Erythroblast (primary cell): ENCODE results near the gene TSPAN2.

Source experiments
- DNase-seq, 2 experiments: peaks; one replicate each; lab custom pipeline; 2025; lab: John Stamatoyannopoulos, UW
- GATA1 ChIP-seq: IDR thresholded peaks from 2 replicates; pipeline ENCODE4 v1.6.1; 2011; ENCODE audit warnings: low read depth, mild to moderate bottlenecking, control low read depth, low read length, moderate library complexity
- POLR2A ChIP-seq: IDR thresholded peaks from 2 replicates; pipeline ENCODE4 v1.6.1; 2011; ENCODE audit warnings: mild to moderate bottlenecking, low read length

Gene TSPAN2

GRCh38 chr1:115098979-115099692, 9.8 kb upstream of the TSPAN2 start:
- TF ChIP-seq POLR2A: no peak
- no peak for TF ChIP-seq GATA1
- DNase-seq: peak; percentile 47 to 72

DNA sequence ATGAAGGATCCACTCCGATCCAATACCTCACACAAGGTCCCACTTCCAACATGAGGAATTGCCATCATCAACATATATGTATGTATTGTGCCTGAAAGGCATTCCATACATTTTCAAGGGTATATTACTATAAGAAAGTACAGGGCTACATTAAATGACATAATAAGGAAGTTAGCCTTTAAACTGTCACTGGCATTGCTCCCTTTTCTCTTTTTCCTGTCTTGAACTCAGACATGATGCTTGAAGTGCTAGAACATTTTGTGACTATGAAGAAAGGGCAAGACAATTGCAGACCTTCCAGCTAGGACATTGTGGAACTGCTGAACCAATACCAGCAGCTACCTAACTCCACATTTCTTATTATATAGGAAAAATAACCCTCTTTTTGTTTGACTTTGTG, 2.9 kb upstream of the TSPAN2 start:
- TF ChIP-seq GATA1 (no peak), POLR2A (no peak)
- DNase-seq: no peak

DNA sequence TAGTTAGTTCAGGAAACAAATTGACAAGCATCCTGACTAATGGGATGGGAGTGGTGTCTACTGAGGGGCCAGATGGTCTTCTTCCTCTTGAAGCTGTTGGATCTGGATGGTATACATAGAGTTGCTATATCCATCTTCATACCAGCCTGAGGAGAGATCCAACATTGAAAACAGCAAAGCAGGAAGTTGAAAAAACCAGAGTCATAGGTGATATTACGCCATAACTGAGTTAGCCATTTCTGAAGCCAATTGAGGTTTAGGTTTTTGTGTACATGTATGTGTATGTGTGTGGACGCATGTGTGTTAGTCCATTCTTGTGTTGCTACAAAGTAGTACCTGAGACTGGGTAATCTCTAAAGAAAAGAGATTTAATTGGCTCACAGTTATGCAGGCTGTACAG, 2.3 kb upstream of the TSPAN2 start:
- DNase-seq: no peak
- TF ChIP-seq POLR2A (no peak), GATA1 (no peak)

GRCh38 chr1:115090956-115091355, 1.7 kb upstream of the TSPAN2 start:
- no peak for TF ChIP-seq GATA1
- no peak for TF ChIP-seq POLR2A
- DNase-seq: no peak

DNA sequence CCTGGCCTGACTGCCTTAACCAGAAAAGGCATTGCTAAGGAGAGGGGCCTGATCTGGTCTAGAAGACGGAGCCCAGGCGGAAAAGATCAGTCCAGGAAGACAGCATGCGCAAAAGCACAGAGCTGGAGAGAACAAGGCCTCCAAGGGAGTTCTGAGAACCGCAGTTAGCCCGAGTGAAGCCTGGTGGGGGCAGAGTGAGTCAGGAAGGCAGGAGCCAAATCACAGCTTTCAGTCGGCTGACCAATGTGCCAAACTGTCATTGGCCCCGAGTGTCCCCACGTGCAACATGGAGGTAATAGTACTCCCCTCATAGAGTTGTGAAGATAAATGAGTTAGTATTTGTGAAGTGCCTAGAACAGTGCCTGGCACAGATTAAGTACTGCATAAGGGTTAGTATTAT, 1.2 kb upstream of the TSPAN2 start:
- TF ChIP-seq POLR2A: no peak
- TF ChIP-seq GATA1: no peak
- DNase-seq: no peak

DNA sequence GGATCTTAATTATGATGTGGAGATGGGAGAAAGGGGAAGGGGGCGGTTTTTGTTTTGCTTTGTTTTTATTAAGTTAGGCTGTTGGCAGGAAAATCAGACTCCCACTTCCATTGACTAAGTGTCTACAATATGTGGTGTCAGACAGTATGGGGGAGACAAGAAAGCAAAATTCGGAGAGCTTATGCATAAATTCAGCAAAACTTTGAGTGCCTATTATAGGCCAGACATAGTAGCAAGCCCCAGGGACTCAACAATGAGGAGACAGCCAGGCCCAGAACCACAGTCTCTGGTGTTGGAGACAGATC, 835 bp upstream of the TSPAN2 start:
- no peak for TF ChIP-seq POLR2A
- no peak for TF ChIP-seq GATA1
- DNase-seq: no peak

- TF ChIP-seq POLR2A (no peak), GATA1 (no peak)
- DNase-seq: no peak
Measured at GRCh38 chr1:115088871-115089419, 358 bp downstream of the TSPAN2 start.

DNA sequence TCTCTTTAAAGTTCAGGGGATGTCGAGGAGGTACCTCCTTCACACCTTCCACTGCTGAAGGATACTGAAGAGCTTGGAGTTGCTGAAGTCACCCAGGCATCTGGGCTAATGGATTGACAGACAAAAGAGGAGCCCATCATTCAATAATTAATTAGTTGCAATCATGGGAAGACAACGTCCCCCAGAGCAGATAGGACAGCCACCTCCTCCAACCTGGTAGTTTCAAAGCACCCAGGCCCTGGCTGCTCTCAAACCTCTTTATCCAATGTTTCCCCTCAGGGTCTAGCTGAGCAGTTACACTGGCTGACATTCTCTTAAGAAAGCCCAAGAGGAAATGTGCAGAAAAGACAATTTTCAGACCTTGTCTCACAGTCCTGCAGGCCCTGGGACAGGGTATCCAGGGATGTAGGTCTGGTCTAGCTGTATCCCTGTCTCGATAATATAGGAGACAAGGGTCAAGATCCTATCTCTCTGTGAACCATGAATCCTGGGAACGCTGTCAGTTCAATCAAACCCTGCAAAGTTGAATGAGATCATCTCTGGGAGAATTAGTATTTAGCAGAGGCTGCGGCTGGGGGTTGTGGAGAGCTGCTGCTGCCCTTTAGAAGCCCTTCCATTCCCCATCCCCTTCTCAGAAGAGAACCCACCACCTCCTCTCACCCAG, 1.1 kb downstream of the TSPAN2 start:
- TF ChIP-seq GATA1 (no peak), POLR2A (no peak)
- no peak for DNase-seq

- no peak for DNase-seq
- TF ChIP-seq GATA1 (no peak), POLR2A (no peak)
Measured at GRCh38 chr1:115086176-115086830, 3.0 kb downstream of the TSPAN2 start.

DNA sequence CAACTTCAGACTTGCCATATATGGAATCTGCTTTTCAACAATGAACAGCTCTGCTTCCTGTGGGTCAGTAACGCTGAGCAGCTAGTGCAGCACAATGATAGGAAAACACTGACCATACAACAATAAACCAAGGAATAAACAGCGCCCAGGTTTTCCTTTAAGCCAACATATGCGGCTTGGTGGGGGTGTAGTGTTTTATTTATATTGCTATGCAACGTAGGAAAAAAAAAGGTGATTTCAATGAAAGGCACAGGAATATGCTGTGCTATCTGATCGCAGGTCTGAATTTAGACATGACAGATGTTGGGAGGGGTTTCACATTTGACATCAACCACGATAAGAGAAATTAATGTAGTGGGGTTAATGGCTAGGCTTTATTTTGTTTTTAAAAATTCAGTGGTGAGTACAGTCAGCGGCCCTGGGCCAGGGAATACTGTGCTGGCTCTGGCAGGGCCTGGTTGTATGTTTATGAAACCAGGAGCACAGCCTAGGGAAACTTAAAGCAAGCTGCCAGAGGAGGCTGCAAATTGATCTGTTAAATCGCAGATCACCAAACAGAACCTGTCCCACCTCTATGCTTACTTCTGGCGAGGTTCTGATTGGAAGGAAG, 4.3 kb downstream of the TSPAN2 start:
- TF ChIP-seq POLR2A (no peak), GATA1 (no peak)
- no peak for DNase-seq

GRCh38 chr1:115082949-115083348, 6.4 kb downstream of the TSPAN2 start:
- DNase-seq: no peak
- no peak for TF ChIP-seq GATA1

GRCh38 chr1:115078708-115079107, 10.6 kb downstream of the TSPAN2 start:
- no peak for DNase-seq

GRCh38 chr1:115077984-115078330, 11.3 kb downstream of the TSPAN2 start:
- no peak for TF ChIP-seq POLR2A
- no peak for TF ChIP-seq GATA1
- no peak for DNase-seq

More at GRCh38 chr1:115078708-115079107, 10.6 kb downstream of the TSPAN2 start:
- no peak for TF ChIP-seq POLR2A
- TF ChIP-seq GATA1: no peak

DNA sequence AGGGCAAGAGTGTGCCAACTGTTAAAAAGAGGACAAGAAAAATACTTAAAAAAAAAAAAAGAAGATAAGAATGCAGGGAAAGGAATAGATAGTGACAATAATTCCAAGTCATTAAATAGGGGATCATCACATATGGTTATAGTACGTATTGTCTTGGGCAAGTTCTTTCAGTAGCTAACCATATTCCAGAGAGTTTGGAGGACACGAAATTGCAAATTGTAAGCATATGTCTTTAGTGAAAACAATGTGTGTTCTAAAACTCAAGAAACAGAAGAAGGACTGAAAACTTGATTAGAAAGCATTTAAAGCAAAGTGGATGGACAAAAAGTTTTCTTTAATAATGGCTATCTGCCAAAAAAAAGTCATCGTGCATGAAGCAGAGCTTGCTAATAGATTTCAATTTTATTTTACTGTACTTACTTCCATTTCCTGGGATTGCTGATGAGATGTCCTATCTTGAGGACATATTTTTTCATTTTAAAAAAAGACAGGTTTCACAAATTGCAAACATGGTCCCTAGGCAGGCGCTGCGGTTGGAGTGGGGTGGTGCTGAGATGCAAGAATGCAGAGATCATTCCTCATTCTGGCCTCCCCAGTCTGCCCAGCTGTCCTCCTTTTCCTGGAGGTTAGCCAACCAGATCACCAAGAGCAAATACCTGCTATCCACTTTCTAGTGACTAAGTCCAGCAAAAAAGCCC, 11.9 kb downstream of the TSPAN2 start:
- DNase-seq: no peak
- TF ChIP-seq POLR2A: no peak
- TF ChIP-seq GATA1: no peak
